Heart left ventricle (tissue), 13 donors: ENCODE data around the gene SEPTIN1.

ENCODE experiments used
- POLR2A ChIP-seq, 2 donors: fragments of 450-650 bp; IDR thresholded peaks; one replicate each; pipeline ENCODE4 v1.6.1; 2017; ENCODE audit warnings: antibody characterized with exemption in 2 of 2, mild to moderate bottlenecking in 2 of 2, moderate library complexity in 2 of 2
- TF ChIP-seq, protein P1 (sequence below), 12 donors: fragments of 200-600 bp; sonication (generic) in 4 of 12; IDR thresholded peaks; one replicate each; pipeline versions ENCODE4 v1.5.0 to v1.8.0; 2018 to 2022; ENCODE audit warnings: antibody characterized with exemption in 12 of 12, mild to moderate bottlenecking in 5 of 12
- donor health status: ischemic (EF 13 %, LVEDD 7.1; RV severe dilation, severe dysfunction).
- donor health status: DM: no; HTN: yes; CAD: no.
- donor health status: DM: no; HTN: no; CAD: no.
- donor health status: ischemic (EF 25% LVEDD 6.9; RV normal size, moderate dysfunction).
- donor health status: ischemic (EF 25% LVEDD 5.7; RV mildly dilated, moderate dysfunction).
- donor health status: ischemic (EF 35%, LVEDD 5.7; RV mildly dilated, moderate dysfunction).
- donor health status: nonischemic (EF 11% LVEDD 7.7; RV severe dilation, severe dysfunction).
- donor health status: DM: yes; HTN: yes; CAD: no.
- donor health status: PGD.
- donor health status: ischemic (EF 29% LVEDD 5.4; RV normal size, mild dysfunction).
- donor health status: nonischemic (EF 23%, LVEDD 6.1; RV moderate dilation, normal function).

DNA sequence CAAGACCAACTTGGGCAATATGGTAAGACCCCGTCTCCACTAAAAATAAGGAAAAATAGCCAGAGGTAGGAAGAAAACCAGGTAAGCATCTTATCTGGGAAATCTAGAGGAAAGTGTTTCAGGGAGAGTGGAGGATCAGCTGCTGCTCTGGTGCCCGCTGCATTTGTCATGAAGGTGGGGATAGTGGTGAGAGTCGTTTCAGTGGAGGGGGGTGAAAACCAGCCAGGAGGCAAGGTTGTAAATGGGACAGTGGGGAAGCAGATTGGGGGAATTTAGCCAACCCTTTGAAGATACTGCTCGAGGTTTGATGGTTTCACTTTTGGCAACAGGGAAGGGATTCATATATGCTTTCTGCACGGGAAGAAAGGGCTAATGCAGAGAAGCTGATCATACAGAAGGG is 38.6 kb upstream of the SEPTIN1 start:
- no peak for TF ChIP-seq POLR2A (IDR thresholded peaks at IDR 0.05)
- TF ChIP-seq, protein P1, sequence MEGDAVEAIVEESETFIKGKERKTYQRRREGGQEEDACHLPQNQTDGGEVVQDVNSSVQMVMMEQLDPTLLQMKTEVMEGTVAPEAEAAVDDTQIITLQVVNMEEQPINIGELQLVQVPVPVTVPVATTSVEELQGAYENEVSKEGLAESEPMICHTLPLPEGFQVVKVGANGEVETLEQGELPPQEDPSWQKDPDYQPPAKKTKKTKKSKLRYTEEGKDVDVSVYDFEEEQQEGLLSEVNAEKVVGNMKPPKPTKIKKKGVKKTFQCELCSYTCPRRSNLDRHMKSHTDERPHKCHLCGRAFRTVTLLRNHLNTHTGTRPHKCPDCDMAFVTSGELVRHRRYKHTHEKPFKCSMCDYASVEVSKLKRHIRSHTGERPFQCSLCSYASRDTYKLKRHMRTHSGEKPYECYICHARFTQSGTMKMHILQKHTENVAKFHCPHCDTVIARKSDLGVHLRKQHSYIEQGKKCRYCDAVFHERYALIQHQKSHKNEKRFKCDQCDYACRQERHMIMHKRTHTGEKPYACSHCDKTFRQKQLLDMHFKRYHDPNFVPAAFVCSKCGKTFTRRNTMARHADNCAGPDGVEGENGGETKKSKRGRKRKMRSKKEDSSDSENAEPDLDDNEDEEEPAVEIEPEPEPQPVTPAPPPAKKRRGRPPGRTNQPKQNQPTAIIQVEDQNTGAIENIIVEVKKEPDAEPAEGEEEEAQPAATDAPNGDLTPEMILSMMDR (IDR thresholded peaks at IDR 0.05), result no peak
